ENCODE measurements around the gene ABI3BP.

The ABI3BP gene

GRCh38 chr3:100844063-100844936 is 148.9 kb downstream of the ABI3BP start:
- Histone ChIP-seq H3F3A (ENCODE audit: insufficient read depth, low read length) (no peaks in the 10 kb centered on the region), H3K9me2 (ENCODE audit: low read depth, low read length) (no peaks in the 10 kb centered on the region), H3K4me1 (ENCODE audit: insufficient read depth, low read length, severe bottlenecking) (no peaks in the 10 kb centered on the region), H3K27me3 (ENCODE audit: insufficient read depth, low read length) (no peaks in the 10 kb centered on the region), H3K9ac (ENCODE audit: low read length) (no peak overlapping the region), H3K27ac (ENCODE audit: low read depth, low read length, poor library complexity, severe bottlenecking) (no peak overlapping the region), H3K4me2 (ENCODE audit: low read length) (no peak overlapping the region), H3K9me3 (ENCODE audit: low read length) (no peaks in the 10 kb centered on the region), H3K79me2 (ENCODE audit: insufficient read depth, low read length) (no peaks in the 10 kb centered on the region), H3K36me3 (ENCODE audit: insufficient read depth, low read length) (no peaks in the 10 kb centered on the region), H2AFZ (ENCODE audit: low read length) (no peak overlapping the region), H3K4me3 (ENCODE audit: low read depth, low read length, poor library complexity, severe bottlenecking) (no peak overlapping the region), H4K20me1 (ENCODE audit: insufficient read depth, low read length) (no peaks in the 10 kb centered on the region)
- TF ChIP-seq EZH2 (IDR thresholded peaks at IDR 0.05; ENCODE audit: borderline replicate concordance, low read length): no peak
- no peak for TF ChIP-seq CTCF (IDR thresholded peaks at IDR 0.05; ENCODE audit: low read length)

- Histone ChIP-seq H3K36me3 (ENCODE audit: insufficient read depth, low read length) (no peaks in the 10 kb centered on the region), H3K4me3 (ENCODE audit: low read depth, low read length, poor library complexity, severe bottlenecking) (no peak overlapping the region), H3K4me2 (ENCODE audit: low read length) (no peak overlapping the region), H3K27me3 (ENCODE audit: insufficient read depth, low read length) (no peaks in the 10 kb centered on the region), H3K79me2 (ENCODE audit: insufficient read depth, low read length) (no peaks in the 10 kb centered on the region), H3K9me3 (ENCODE audit: low read length) (no peaks in the 10 kb centered on the region), H3K9me2 (ENCODE audit: low read depth, low read length) (no peaks in the 10 kb centered on the region), H2AFZ (ENCODE audit: low read length) (no peak overlapping the region), H4K20me1 (ENCODE audit: insufficient read depth, low read length) (no peaks in the 10 kb centered on the region), H3K4me1 (ENCODE audit: insufficient read depth, low read length, severe bottlenecking) (no peaks in the 10 kb centered on the region), H3F3A (ENCODE audit: insufficient read depth, low read length) (no peaks in the 10 kb centered on the region), H3K9ac (ENCODE audit: low read length) (no peak overlapping the region), H3K27ac (ENCODE audit: low read depth, low read length, poor library complexity, severe bottlenecking) (no peak overlapping the region)
- TF ChIP-seq CTCF (IDR thresholded peaks at IDR 0.05; ENCODE audit: low read length) (no peak), EZH2 (IDR thresholded peaks at IDR 0.05; ENCODE audit: borderline replicate concordance, low read length) (no peak)
Measured at GRCh38 chr3:100838157-100838556, 155.1 kb downstream of the ABI3BP start.

- no peak overlapping the region for H2AFZ ChIP-seq (ENCODE audit: low read length)
- no peaks in the 10 kb centered on the region for H3K79me2 ChIP-seq (ENCODE audit: insufficient read depth, low read length)
- no peaks in the 10 kb centered on the region for H3K9me2 ChIP-seq (ENCODE audit: low read depth, low read length)
- H4K20me1 ChIP-seq (ENCODE audit: insufficient read depth, low read length): no peaks in the 10 kb centered on the region
- no peaks in the 10 kb centered on the region for H3K9me3 ChIP-seq (ENCODE audit: low read length)
- H3K4me2 ChIP-seq (ENCODE audit: low read length): no peak overlapping the region
- H3K27me3 ChIP-seq (ENCODE audit: insufficient read depth, low read length): no peaks in the 10 kb centered on the region
- no peaks in the 10 kb centered on the region for H3F3A ChIP-seq (ENCODE audit: insufficient read depth, low read length)
- H3K27ac ChIP-seq (ENCODE audit: low read depth, low read length, poor library complexity, severe bottlenecking): no peak overlapping the region
- no peaks in the 10 kb centered on the region for H3K36me3 ChIP-seq (ENCODE audit: insufficient read depth, low read length)
- no peak overlapping the region for H3K9ac ChIP-seq (ENCODE audit: low read length)
- TF ChIP-seq CTCF (IDR thresholded peaks at IDR 0.05; ENCODE audit: low read length) (no peak), EZH2 (IDR thresholded peaks at IDR 0.05; ENCODE audit: borderline replicate concordance, low read length) (no peak)
- H3K4me1 ChIP-seq (ENCODE audit: insufficient read depth, low read length, severe bottlenecking): no peaks in the 10 kb centered on the region
- H3K4me3 ChIP-seq (ENCODE audit: low read depth, low read length, poor library complexity, severe bottlenecking): no peak overlapping the region
Measured at GRCh38 chr3:100836661-100837060, 156.6 kb downstream of the ABI3BP start.

All from OCI-LY1 (cell line).